ENCODE data around the gene PPP2R1A. TPM values are rescaled to one million over a fixed set of nuclear protein-coding genes. Genes with fewer than 3 reads are reported as not detected.

The PPP2R1A gene
- total and polyA plus RNA-seq, 2 of the 13 experiments (the other 11 are each of a cell fraction or from before 2014, with no cell fraction given) = 86.7 to 130 TPM

DNA sequence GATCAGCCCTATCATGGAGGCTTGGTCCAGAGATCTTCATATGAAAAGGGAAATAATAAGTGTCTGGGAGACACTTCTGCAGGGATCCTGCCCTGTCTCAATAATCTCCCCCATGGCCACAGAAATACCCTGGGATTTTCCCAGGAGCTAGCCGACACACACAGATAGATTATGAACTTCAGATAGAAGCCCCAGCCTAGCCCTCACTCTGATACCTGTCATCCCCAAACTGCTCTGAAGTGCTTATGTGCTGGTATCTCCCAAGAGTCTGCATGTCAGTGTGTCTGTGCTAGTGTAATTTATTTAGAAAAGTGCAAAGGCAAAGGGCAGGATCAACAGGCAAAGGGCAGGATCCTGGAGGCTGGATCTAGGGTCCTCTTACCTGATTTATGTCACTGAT, 40.8 kb downstream of the PPP2R1A start:
- H3K4me1 ChIP-seq (ENCODE audit: insufficient read depth, low read length) = peaks cover 10% of the 10 kb centered on the region
- TF ChIP-seq RBM22 (optimal IDR thresholded peaks at IDR 0.05; ENCODE audit: low read length) (peak; percentile 67), ZNF230 (CRISPR knock-in tag; IDR thresholded peaks at IDR 0.05) (no peak), GTF2F1 (IDR thresholded peaks at IDR 0.05; ENCODE audit: low read length) (no peak), HNRNPH1 (optimal IDR thresholded peaks at IDR 0.05; ENCODE audit: low read depth, low read length) (no peak), ZNF282 (IDR thresholded peaks at IDR 0.05; ENCODE audit: partially characterized antibody) (no peak)
- TF ChIP-seq, protein P1, sequence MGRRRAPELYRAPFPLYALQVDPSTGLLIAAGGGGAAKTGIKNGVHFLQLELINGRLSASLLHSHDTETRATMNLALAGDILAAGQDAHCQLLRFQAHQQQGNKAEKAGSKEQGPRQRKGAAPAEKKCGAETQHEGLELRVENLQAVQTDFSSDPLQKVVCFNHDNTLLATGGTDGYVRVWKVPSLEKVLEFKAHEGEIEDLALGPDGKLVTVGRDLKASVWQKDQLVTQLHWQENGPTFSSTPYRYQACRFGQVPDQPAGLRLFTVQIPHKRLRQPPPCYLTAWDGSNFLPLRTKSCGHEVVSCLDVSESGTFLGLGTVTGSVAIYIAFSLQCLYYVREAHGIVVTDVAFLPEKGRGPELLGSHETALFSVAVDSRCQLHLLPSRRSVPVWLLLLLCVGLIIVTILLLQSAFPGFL (CRISPR knock-in tag; IDR thresholded peaks at IDR 0.05) = no peak
- H3K36me3 ChIP-seq (replicated peaks in 1 of 2; ENCODE audit: control insufficient read depth in 1 of 2, insufficient read depth in 2 of 2, low read length in 2 of 2) = peaks cover 5 to 31% of the 10 kb centered on the region in 2 experiments
- no peak for FAIRE-seq
- no peaks in the 10 kb centered on the region for H4K20me1 ChIP-seq (ENCODE audit: insufficient read depth, low read length)
- no peaks in the 10 kb centered on the region for H3K9me3 ChIP-seq (ENCODE audit: low read length)
- H3K4me3 ChIP-seq (replicated peaks in 1 of 3; ENCODE audit: insufficient read depth in 1 of 3, low read depth in 2 of 3, low read length in 3 of 3) = no peak overlapping the region
- no TSS peak for BruUV-seq (replicated peaks)
- no peak for DNase-seq (ENCODE audit: low spot score)
- H3K79me2 ChIP-seq (ENCODE audit: insufficient read depth, low read length) = no peaks in the 10 kb centered on the region
- ChIA-PET POLR2A (interaction anchor here (1.2 kb wide), 1 partner anchor 41 kb away, joined by 4 read pairs; the partner anchor contains the start of gene PPP2R1A), CTCF (ENCODE audit: low intra/inter-chr PET ratio, low total read pairs) (no interaction called here)
- no peaks in the 10 kb centered on the region for H3K27me3 ChIP-seq (ENCODE audit: control insufficient read depth in 1 of 2, insufficient read depth in 2 of 2, low read length in 2 of 2)
- no peak for ATAC-seq
- WGBS (ENCODE audit: low lambda C conversion rate) = 100% methylated on average over 1 of the region's 1 CpG
- no peak overlapping the region for H3K27ac ChIP-seq (ENCODE audit: extremely low read length, insufficient read depth, low read length)
- no peak overlapping the region for H3K4me2 ChIP-seq (ENCODE audit: low read depth, low read length)
- H3K9ac ChIP-seq (ENCODE audit: insufficient read depth, low read depth, low read length) = no peak overlapping the region
- no peak overlapping the region for H2AFZ ChIP-seq (ENCODE audit: low read length)
- in situ Hi-C loops (cut with HindIII; ENCODE audit: extremely low pct_ligation_motif_present, low pct_unique_long_range_greater_than_20kb) = loop anchor here (10.0 kb wide), 1 partner anchor 96 kb away; the partner anchor contains the start of gene ZNF616
- intact Hi-C loops (cut with micrococcal nuclease; ENCODE audit: unreplicated experiment) = loop anchor here (10.0 kb wide), 1 partner anchor 756 kb away; the partner anchor contains the start of gene CEACAM18

DNA sequence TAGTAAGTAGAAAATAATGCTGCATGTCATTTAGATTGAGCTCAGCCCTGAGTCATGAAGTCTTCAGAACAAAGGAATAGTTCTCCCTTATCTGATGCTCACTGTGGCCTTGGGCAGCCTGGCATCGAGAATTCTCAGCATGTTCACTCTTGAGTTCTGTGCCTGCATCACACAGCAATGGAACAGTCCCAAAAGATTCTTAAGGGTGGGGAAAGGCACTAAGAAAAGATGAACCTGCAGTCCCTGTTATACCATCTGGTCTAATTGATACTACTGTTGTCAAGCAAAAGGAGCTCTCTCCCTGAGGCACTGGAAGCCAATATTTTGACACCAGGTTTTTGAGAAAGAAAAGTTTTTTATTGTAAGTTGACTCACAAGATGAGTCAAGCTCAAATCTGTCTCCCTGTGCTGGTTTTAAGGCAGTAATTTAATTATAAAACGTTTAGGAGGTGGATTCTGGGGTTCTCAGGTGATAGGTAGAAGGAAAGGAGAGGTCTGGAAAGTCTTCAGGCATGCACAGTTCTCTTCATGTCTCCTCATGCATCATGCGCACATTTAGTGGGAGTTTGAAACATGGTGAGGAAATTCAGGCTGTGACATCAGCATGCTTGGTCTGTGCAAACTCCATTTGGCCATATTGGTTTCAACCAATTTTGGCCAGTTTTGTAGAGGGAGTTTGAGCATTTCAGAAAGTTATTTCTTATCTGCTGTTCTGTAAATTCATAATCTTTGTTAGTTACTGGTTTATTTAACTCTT, 41.5 kb downstream of the PPP2R1A start:
- BruUV-seq (replicated peaks) = no TSS peak
- Histone ChIP-seq H3K4me3 (replicated peaks in 1 of 3; ENCODE audit: insufficient read depth in 1 of 3, low read depth in 2 of 3, low read length in 3 of 3) (no peak overlapping the region), H3K4me1 (ENCODE audit: insufficient read depth, low read length) (peaks cover 10% of the 10 kb centered on the region), H3K9me3 (ENCODE audit: low read length) (no peaks in the 10 kb centered on the region), H3K4me2 (ENCODE audit: low read depth, low read length) (no peak overlapping the region), H3K27ac (ENCODE audit: extremely low read length, insufficient read depth, low read length) (no peak overlapping the region), H3K27me3 (ENCODE audit: control insufficient read depth in 1 of 2, insufficient read depth in 2 of 2, low read length in 2 of 2) (no peaks in the 10 kb centered on the region), H3K36me3 (replicated peaks in 1 of 2; ENCODE audit: control insufficient read depth in 1 of 2, insufficient read depth in 2 of 2, low read length in 2 of 2) (peaks cover 3 to 25% of the 10 kb centered on the region in 2 experiments; a peak in 4 of 5 replicates), H4K20me1 (ENCODE audit: insufficient read depth, low read length) (no peaks in the 10 kb centered on the region), H2AFZ (ENCODE audit: low read length) (no peak overlapping the region), H3K79me2 (ENCODE audit: insufficient read depth, low read length) (no peaks in the 10 kb centered on the region), H3K9ac (ENCODE audit: insufficient read depth, low read depth, low read length) (no peak overlapping the region)
- ChIA-PET CTCF (ENCODE audit: low intra/inter-chr PET ratio, low total read pairs) (no interaction called here), POLR2A (no interaction called here)
- 71% methylated on average over 3 of the region's 3 CpGs for WGBS (ENCODE audit: low lambda C conversion rate)
- DNase-seq (ENCODE audit: low spot score) (no peak), FAIRE-seq (no peak), ATAC-seq (no peak; the same call in 2 of the 3 replicates)
- no peak for TF ChIP-seq ZNF224 (CRISPR knock-in tag; IDR thresholded peaks at IDR 0.05)
- intact Hi-C loops (cut with micrococcal nuclease; ENCODE audit: unreplicated experiment) = loop anchor here (10.0 kb wide), 1 partner anchor 757 kb away; the partner anchor contains the start of gene CEACAM18
- in situ Hi-C loops (cut with HindIII; ENCODE audit: extremely low pct_ligation_motif_present, low pct_unique_long_range_greater_than_20kb) = loop anchor here (10.0 kb wide), 1 partner anchor 97 kb away; the partner anchor contains the start of gene ZNF616

All from HepG2 (cell line).